ENCODE data around the gene PNMA6E. TPM values are rescaled to one million over a fixed set of nuclear protein-coding genes. Genes with fewer than 3 reads are reported as not detected.
A peak's percentile ranks its signal among the peaks of the same experiment; 100 is the strongest.

Gene PNMA6E
- total and polyA plus RNA-seq, 4 donors: not detected

GRCh38 chrX:153438532-153438931, 37.4 kb upstream of the PNMA6E start:
- WGBS (ENCODE audit: insufficient coverage): 44% methylated on average over 8 of the region's 8 CpGs
- Histone ChIP-seq H3K4me1 (ENCODE audit: control insufficient read depth, insufficient read depth, low read length) (no peaks in the 10 kb centered on the region), H3K27me3 (ENCODE audit: control insufficient read depth, insufficient read depth, low read length) (no peaks in the 10 kb centered on the region), H3K36me3 (ENCODE audit: control insufficient read depth, insufficient read depth, low read length) (no peaks in the 10 kb centered on the region), H3K27ac (ENCODE audit: low read depth, low read length) (no peak overlapping the region), H3K9me3 (ENCODE audit: control insufficient read depth, insufficient read depth, low read length) (no peaks in the 10 kb centered on the region), H3K4me3 (ENCODE audit: low read depth, low read length) (no peak overlapping the region)
- peak in 2 of 6 donors; percentile 43 to 67 for DNase-seq (ENCODE audit: low read depth in 4 of 6, low spot score in 6 of 6)

GRCh38 chrX:153435845-153436244, 34.7 kb upstream of the PNMA6E start:
- Histone ChIP-seq H3K4me1 (ENCODE audit: control insufficient read depth, insufficient read depth, low read length) (no peaks in the 10 kb centered on the region), H3K9me3 (ENCODE audit: control insufficient read depth, insufficient read depth, low read length) (peaks cover under 1% of the 10 kb centered on the region), H3K4me3 (ENCODE audit: low read depth, low read length) (no peak overlapping the region), H3K36me3 (ENCODE audit: control insufficient read depth, insufficient read depth, low read length) (no peaks in the 10 kb centered on the region), H3K27me3 (ENCODE audit: control insufficient read depth, insufficient read depth, low read length) (no peaks in the 10 kb centered on the region), H3K27ac (ENCODE audit: low read depth, low read length) (no peak overlapping the region)
- no CpG with 5 or more reads among the region's 3 CpGs for WGBS (ENCODE audit: insufficient coverage)
- DNase-seq (ENCODE audit: low read depth in 4 of 6, low spot score in 6 of 6): no peak

- no peak overlapping the region for H3K27ac ChIP-seq (ENCODE audit: low read depth, low read length)
- WGBS (ENCODE audit: insufficient coverage): 82% methylated on average over 7 of the region's 8 CpGs
- peaks cover 3% of the 10 kb centered on the region for H3K9me3 ChIP-seq (ENCODE audit: control insufficient read depth, insufficient read depth, low read length)
- H3K36me3 ChIP-seq (ENCODE audit: control insufficient read depth, insufficient read depth, low read length): no peaks in the 10 kb centered on the region
- H3K4me1 ChIP-seq (ENCODE audit: control insufficient read depth, insufficient read depth, low read length): no peaks in the 10 kb centered on the region
- DNase-seq (ENCODE audit: low read depth in 4 of 6, low spot score in 6 of 6): no peak
- H3K4me3 ChIP-seq (ENCODE audit: low read depth, low read length): no peak overlapping the region
- H3K27me3 ChIP-seq (ENCODE audit: control insufficient read depth, insufficient read depth, low read length): no peaks in the 10 kb centered on the region
Observed at GRCh38 chrX:153434801-153435200, 33.7 kb upstream of the PNMA6E start.

- Histone ChIP-seq H3K27ac (ENCODE audit: low read depth, low read length) (no peak overlapping the region), H3K4me3 (ENCODE audit: low read depth, low read length) (no peak overlapping the region), H3K4me1 (ENCODE audit: control insufficient read depth, insufficient read depth, low read length) (no peaks in the 10 kb centered on the region), H3K9me3 (ENCODE audit: control insufficient read depth, insufficient read depth, low read length) (peaks cover 3% of the 10 kb centered on the region), H3K27me3 (ENCODE audit: control insufficient read depth, insufficient read depth, low read length) (no peaks in the 10 kb centered on the region), H3K36me3 (ENCODE audit: control insufficient read depth, insufficient read depth, low read length) (no peaks in the 10 kb centered on the region)
- DNase-seq (ENCODE audit: low read depth in 4 of 6, low spot score in 6 of 6): no peak
- 87% methylated on average over 17 of the region's 17 CpGs for WGBS (ENCODE audit: insufficient coverage)
Observed at GRCh38 chrX:153433781-153434285, 32.7 kb upstream of the PNMA6E start.

- Histone ChIP-seq H3K4me1 (ENCODE audit: control insufficient read depth, insufficient read depth, low read length) (no peaks in the 10 kb centered on the region), H3K27ac (ENCODE audit: low read depth, low read length) (no peak overlapping the region), H3K27me3 (ENCODE audit: control insufficient read depth, insufficient read depth, low read length) (no peaks in the 10 kb centered on the region), H3K4me3 (ENCODE audit: low read depth, low read length) (no peak overlapping the region), H3K36me3 (ENCODE audit: control insufficient read depth, insufficient read depth, low read length) (no peaks in the 10 kb centered on the region), H3K9me3 (ENCODE audit: control insufficient read depth, insufficient read depth, low read length) (peaks cover 3% of the 10 kb centered on the region)
- no peak for DNase-seq (ENCODE audit: low read depth in 4 of 6, low spot score in 6 of 6)
- 69% methylated on average over 11 of the region's 12 CpGs for WGBS (ENCODE audit: insufficient coverage)
Observed at GRCh38 chrX:153433161-153433680, 32.1 kb upstream of the PNMA6E start.

GRCh38 chrX:153430796-153431195, 29.6 kb upstream of the PNMA6E start:
- Histone ChIP-seq H3K27ac (ENCODE audit: low read depth, low read length) (no peak overlapping the region), H3K4me1 (ENCODE audit: control insufficient read depth, insufficient read depth, low read length) (no peaks in the 10 kb centered on the region), H3K27me3 (ENCODE audit: control insufficient read depth, insufficient read depth, low read length) (no peaks in the 10 kb centered on the region), H3K9me3 (ENCODE audit: control insufficient read depth, insufficient read depth, low read length) (peaks cover 3% of the 10 kb centered on the region), H3K36me3 (ENCODE audit: control insufficient read depth, insufficient read depth, low read length) (no peaks in the 10 kb centered on the region), H3K4me3 (ENCODE audit: low read depth, low read length) (no peak overlapping the region)
- DNase-seq (ENCODE audit: low read depth in 4 of 6, low spot score in 6 of 6): no peak
- 74% methylated on average over 6 of the region's 6 CpGs for WGBS (ENCODE audit: insufficient coverage)

GRCh38 chrX:153426204-153426603, 25.1 kb upstream of the PNMA6E start:
- peaks cover 8% of the 10 kb centered on the region for H3K4me1 ChIP-seq (ENCODE audit: control insufficient read depth, insufficient read depth, low read length)
- no peaks in the 10 kb centered on the region for H3K27me3 ChIP-seq (ENCODE audit: control insufficient read depth, insufficient read depth, low read length)
- no CpG with 5 or more reads among the region's 3 CpGs for WGBS (ENCODE audit: insufficient coverage)
- peaks cover 14% of the 10 kb centered on the region for H3K36me3 ChIP-seq (ENCODE audit: control insufficient read depth, insufficient read depth, low read length)
- H3K4me3 ChIP-seq (ENCODE audit: low read depth, low read length): no peak overlapping the region
- DNase-seq (ENCODE audit: low read depth in 4 of 6, low spot score in 6 of 6): no peak
- no peak overlapping the region for H3K27ac ChIP-seq (ENCODE audit: low read depth, low read length)
- H3K9me3 ChIP-seq (ENCODE audit: control insufficient read depth, insufficient read depth, low read length): peaks cover 3% of the 10 kb centered on the region

GRCh38 chrX:153423652-153424051, 22.5 kb upstream of the PNMA6E start:
- H3K4me3 ChIP-seq (ENCODE audit: low read depth, low read length): no peak overlapping the region
- no peak overlapping the region for H3K27ac ChIP-seq (ENCODE audit: low read depth, low read length)
- peaks cover 24% of the 10 kb centered on the region for H3K36me3 ChIP-seq (ENCODE audit: control insufficient read depth, insufficient read depth, low read length)
- H3K27me3 ChIP-seq (ENCODE audit: control insufficient read depth, insufficient read depth, low read length): no peaks in the 10 kb centered on the region
- H3K9me3 ChIP-seq (ENCODE audit: control insufficient read depth, insufficient read depth, low read length): no peaks in the 10 kb centered on the region
- peak in 1 of 6 donors; percentile 3 for DNase-seq (ENCODE audit: low read depth in 4 of 6, low spot score in 6 of 6)
- 75% methylated on average over 7 of the region's 8 CpGs for WGBS (ENCODE audit: insufficient coverage)
- H3K4me1 ChIP-seq (ENCODE audit: control insufficient read depth, insufficient read depth, low read length): peaks cover 8% of the 10 kb centered on the region

- Histone ChIP-seq H3K4me3 (ENCODE audit: low read depth, low read length) (no peak overlapping the region), H3K36me3 (ENCODE audit: control insufficient read depth, insufficient read depth, low read length) (peaks cover 30% of the 10 kb centered on the region), H3K27ac (ENCODE audit: low read depth, low read length) (no peak overlapping the region), H3K27me3 (ENCODE audit: control insufficient read depth, insufficient read depth, low read length) (no peaks in the 10 kb centered on the region), H3K9me3 (ENCODE audit: control insufficient read depth, insufficient read depth, low read length) (no peaks in the 10 kb centered on the region), H3K4me1 (ENCODE audit: control insufficient read depth, insufficient read depth, low read length) (peaks cover 8% of the 10 kb centered on the region)
- WGBS (ENCODE audit: insufficient coverage): 90% methylated on average over 15 of the region's 18 CpGs
- no peak for DNase-seq (ENCODE audit: low read depth in 4 of 6, low spot score in 6 of 6)
Observed at GRCh38 chrX:153421856-153422255, 20.7 kb upstream of the PNMA6E start.

- peaks cover 30% of the 10 kb centered on the region for H3K36me3 ChIP-seq (ENCODE audit: control insufficient read depth, insufficient read depth, low read length)
- 84% methylated on average over 91 of the region's 91 CpGs for WGBS (ENCODE audit: insufficient coverage)
Observed at GRCh38 chrX:153420851-153421599, 19.9 kb upstream of the PNMA6E start.

More at GRCh38 chrX:153420851-153421599, 19.9 kb upstream of the PNMA6E start:
- Histone ChIP-seq H3K27me3 (ENCODE audit: control insufficient read depth, insufficient read depth, low read length) (no peaks in the 10 kb centered on the region), H3K27ac (ENCODE audit: low read depth, low read length) (no peak overlapping the region), H3K4me1 (ENCODE audit: control insufficient read depth, insufficient read depth, low read length) (peaks cover 8% of the 10 kb centered on the region), H3K4me3 (ENCODE audit: low read depth, low read length) (no peak overlapping the region), H3K9me3 (ENCODE audit: control insufficient read depth, insufficient read depth, low read length) (no peaks in the 10 kb centered on the region)
- DNase-seq (ENCODE audit: low read depth in 4 of 6, low spot score in 6 of 6): no peak

Measured in spinal cord (tissue), 10 donors.